Subcutaneous adipose tissue (tissue), 4 donors: ENCODE data around the gene ZBTB47. TPM values are rescaled to one million over a fixed set of nuclear protein-coding genes. Genes with fewer than 3 reads are reported as not detected.

Experiments used
- total RNA-seq, 4 donors: library from RNA; depleted of rRNA; stranded (reverse); fragments of >200 nt; gene quantifications; one replicate each; pipeline ENCODE4 v1.1.0, GENCODE V29; 2016
- TF ChIP-seq, protein P1 (sequence below): fragments of 450-650 bp; IDR thresholded peaks from one replicate; pipeline ENCODE4 v1.5.1; 2016; ENCODE audit warnings: low read depth, mild to moderate bottlenecking, control low read depth, antibody characterized with exemption, moderate library complexity

ZBTB47 gene
- total RNA-seq, 4 donors from 2014 or later, result 24.1 to 47.3 (median 32.7) TPM

DNA sequence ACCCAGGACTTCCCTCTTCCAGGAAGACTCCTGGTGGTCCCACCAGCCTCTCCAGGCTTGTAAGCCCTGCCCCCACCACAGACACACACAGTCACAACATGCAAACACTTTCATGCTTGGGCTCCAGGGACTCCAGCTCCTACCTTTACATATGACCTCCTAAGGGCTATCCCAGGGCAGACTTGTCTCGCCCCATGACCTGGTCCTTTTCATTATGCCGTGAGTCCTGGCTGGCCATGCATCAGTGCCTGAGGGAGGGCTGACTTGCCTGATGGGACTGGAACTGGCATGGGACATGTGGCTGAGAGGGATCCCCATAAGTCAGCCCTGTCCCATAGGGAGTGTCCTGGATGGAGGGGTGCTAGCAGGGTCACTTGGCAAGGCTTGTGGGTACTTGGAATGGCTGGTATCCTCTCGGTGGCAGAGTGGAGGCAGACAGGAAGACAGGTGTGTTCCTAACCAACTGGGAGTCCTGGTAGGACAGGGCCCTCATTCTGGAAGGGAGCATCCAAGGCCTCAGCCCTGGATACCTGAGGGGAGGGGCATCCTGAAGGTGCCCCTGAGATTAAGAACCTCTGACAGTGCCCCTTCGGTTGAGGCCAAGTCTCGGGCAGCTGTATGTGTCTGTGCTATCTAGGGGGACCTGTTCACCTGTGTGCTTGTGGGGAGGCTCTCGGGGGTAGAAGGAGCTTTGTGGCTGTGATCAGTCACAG lies 49.6 kb downstream of the ZBTB47 start:
- TF ChIP-seq, protein P1, sequence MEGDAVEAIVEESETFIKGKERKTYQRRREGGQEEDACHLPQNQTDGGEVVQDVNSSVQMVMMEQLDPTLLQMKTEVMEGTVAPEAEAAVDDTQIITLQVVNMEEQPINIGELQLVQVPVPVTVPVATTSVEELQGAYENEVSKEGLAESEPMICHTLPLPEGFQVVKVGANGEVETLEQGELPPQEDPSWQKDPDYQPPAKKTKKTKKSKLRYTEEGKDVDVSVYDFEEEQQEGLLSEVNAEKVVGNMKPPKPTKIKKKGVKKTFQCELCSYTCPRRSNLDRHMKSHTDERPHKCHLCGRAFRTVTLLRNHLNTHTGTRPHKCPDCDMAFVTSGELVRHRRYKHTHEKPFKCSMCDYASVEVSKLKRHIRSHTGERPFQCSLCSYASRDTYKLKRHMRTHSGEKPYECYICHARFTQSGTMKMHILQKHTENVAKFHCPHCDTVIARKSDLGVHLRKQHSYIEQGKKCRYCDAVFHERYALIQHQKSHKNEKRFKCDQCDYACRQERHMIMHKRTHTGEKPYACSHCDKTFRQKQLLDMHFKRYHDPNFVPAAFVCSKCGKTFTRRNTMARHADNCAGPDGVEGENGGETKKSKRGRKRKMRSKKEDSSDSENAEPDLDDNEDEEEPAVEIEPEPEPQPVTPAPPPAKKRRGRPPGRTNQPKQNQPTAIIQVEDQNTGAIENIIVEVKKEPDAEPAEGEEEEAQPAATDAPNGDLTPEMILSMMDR, result no peak

DNA sequence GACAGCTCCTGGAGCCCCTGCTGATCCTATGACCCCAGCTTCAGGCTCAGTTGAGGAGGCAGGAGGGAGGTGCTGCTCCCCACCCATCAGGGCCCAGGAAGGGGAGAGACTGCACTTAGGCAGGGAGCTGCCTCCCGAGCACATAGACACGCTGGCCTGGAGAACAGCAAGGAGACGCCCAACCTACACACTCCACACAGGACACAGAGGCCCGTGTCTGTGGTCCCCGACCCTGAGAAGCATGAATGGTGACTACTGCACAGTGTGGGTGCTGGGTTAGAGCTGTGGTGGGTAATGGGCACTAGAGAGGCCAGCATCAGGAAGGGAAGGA lies 50.2 kb downstream of the ZBTB47 start:
- TF ChIP-seq, protein P1, result no peak

DNA sequence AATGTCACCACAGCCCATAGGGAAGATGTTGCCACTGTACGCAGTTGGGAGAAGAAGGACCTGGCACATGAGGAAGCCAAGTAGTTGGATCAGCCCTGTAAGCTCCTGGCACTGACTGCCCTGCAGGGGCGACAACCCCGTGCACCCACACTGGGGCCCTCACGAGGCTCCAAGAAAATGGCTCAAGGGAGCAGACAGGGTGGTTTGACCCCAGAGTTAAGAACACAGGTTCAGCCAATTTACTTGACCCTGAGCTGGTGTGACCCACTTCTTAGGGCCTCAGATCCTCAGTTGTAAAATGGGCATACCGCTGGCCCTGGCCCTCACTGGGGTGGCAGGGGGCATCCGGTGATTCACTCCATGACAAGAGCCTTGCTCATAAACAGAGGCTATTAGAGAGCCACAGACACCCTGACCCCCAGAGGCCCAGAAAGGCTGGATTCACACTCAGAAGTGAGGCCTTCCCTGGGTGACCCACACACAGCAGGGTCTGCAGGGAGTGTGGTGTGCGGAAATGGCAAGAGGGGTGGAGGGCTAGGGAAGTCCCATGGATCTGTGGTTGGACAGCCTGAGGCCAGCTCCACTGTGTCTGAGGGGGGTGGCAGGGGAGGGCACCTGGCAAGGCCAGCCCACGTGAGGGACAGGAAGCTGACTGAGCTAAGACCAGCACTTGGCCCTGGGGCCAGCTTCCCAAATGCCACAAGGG lies 50.8 kb downstream of the ZBTB47 start:
- TF ChIP-seq, protein P1, result no peak

DNA sequence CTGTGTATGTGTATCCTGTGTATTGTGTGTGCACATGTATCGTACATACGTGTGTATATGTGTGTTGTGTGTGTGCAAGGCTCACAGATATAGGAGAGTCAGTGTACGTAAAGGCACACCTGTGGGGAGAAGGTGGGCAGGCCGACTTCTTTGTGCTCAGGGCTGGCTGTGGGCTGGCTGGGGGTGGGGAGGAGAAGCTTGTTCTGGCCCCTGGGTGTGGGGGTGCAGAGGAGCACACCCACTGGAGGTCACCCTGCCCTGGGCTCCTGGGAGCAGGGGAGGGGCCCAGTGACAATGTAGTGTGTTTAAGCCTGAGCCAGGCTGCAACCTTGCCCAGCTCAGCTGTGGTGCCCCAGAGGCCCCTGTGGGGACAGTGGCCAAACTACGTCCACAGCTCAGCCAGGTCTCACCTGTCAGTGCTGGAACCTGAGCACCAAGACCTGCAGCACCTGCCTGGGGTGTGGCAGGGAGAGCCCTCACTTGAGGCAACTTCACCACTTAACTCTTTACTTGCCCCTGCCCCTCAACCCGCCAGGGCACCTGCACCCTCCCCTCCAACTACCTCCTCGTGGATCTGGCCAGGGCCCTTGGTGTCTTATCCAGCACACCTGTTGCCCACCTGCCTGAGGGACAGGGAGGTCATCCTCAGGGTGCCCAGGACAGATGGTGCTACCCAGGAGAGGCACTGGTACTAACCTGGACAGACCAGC lies 51.7 kb downstream of the ZBTB47 start:
- TF ChIP-seq, protein P1, result no peak

DNA sequence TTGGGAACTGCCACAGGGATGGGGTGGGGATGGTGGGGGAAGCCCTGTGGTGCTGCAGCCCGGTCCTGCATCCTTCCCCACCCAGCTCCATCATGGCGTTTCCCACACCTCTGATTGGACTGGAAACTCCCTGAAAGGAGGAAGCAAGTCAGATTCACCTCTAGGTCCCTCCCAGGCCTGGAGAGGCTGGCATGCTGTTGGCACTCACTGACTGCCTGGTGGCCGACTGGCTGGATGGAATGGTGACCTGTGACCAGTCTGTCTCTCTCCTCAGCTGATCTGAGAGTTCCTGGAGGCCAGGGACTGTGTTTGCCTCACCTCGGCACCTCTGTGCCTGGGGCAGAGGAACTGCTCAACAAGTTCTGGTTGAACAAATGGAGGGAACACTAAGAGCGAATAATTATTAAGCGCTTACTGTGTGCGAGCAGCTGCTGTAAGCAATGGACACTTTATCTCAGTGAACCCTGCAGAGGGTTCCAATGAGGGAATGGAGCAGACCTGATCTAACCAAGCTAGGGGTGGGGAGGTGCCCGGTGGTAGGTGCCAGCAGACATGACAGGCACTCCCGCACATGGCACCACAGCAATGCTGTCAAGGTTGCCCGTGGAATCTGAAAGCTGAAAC lies 52.6 kb downstream of the ZBTB47 start:
- TF ChIP-seq, protein P1, result no peak

DNA sequence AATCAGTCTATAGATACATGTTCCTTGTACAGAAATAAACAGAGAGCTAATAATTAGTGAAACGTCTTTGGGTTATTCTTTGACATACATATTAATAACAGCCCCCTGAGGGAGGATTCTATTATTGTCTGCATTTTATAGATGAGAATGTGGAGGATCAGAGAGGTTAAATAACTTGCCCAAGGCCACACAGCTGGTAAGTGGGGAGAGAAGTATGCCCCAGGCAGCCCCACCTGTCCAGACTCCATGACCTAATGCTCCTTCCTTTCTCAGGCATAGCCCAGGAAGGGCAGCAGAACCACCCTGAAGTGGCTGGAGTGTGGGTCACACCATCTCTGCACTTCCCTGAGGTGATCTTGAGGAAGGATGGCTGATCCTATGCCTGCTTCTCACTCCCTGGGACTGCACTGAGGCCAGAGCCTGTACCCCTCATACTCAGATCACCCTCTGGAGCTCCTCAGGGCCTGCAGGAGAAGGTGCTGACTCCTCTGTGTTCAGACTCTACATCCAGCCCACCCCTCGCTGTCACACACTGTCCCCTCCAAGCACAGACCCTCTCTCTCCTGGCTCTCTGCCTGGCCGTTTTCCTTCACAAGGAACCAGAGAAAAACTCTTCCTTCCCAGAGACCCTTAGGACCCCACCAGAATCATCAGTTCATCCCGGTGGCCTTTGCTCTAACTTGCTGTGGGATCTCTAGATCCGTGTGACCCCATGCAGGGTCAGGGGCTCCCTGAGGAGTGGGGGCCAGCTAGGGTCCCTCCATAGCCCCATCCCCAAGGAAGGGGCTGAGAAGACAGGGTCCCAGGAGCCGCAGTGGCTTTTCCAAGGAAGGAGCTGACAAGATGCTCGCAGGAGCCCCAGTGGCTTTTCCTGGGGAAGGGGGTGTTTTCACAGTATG lies 53.5 kb downstream of the ZBTB47 start:
- TF ChIP-seq, protein P1, result no peak
